ENCODE data around the gene HIVEP2.

GRCh38 chr6:142797159-142797558, 147.8 kb downstream of the HIVEP2 start:
- TF ChIP-seq CTCF (IDR thresholded peaks at IDR 0.05) (no peak), REST (IDR thresholded peaks at IDR 0.05; ENCODE audit: insufficient read depth in 1 of 2, low read depth in 2 of 2, low read length in 1 of 2) (no peak), POLR2AphosphoS5 (IDR thresholded peaks at IDR 0.05; ENCODE audit: low read depth, low read length) (no peak)

Measured in Panc1 (cell line).